Activated CD8-positive, alpha-beta T cell treated with anti-CD3 and anti-CD28 coated beads, Interleukin-2, amount 10 ng/mL, durations not matched to agents 7 days and 5 days (primary cell): ENCODE measurements around the gene DHX34. TPM values are rescaled to one million over a fixed set of nuclear protein-coding genes. Genes with fewer than 3 reads are reported as not detected.

Experiments
- ATAC-seq: fragments of 150-1000 bp; cut with Tn5 transposase; one replicate; pipeline ENCODE4 v1.10.0; 2021; ENCODE audit warnings: moderate library complexity
- CTCF ChIA-PET: fragments of 350-600 bp; sonication (Branson Sonifier 250); formaldehyde crosslinking; loops from one replicate; lab custom pipeline; 2021; ENCODE audit warnings: antibody characterized with exemption; lab: Charles Lee
- POLR2A ChIA-PET: fragments of 350-600 bp; sonication (Branson Sonifier 250); formaldehyde crosslinking; loops from one replicate; lab custom pipeline; 2021; ENCODE audit warnings: antibody characterized with exemption; lab: Charles Lee
- DNase-seq: peaks from one replicate; pipeline ENCODE4 v3.0.0-alpha.2; 2020
- H3K27ac Mint-ChIP-seq: one replicate; pipeline ENCODE4 v1.8.0; 2021; ENCODE audit warnings: mild to moderate bottlenecking, mixed read lengths
- H3K27me3 Mint-ChIP-seq: one replicate; pipeline ENCODE4 v1.8.0; 2021; ENCODE audit warnings: low read depth, mixed read lengths
- H3K36me3 Mint-ChIP-seq: one replicate; pipeline ENCODE4 v1.8.0; 2021; ENCODE audit warnings: low read depth, mixed read lengths
- H3K4me1 Mint-ChIP-seq: one replicate; pipeline ENCODE4 v1.8.0; 2021; ENCODE audit warnings: low read depth, mixed read lengths
- H3K4me3 Mint-ChIP-seq: one replicate; pipeline ENCODE4 v1.8.0; 2021; ENCODE audit warnings: mild to moderate bottlenecking, mixed read lengths
- H3K9me3 Mint-ChIP-seq: one replicate; pipeline ENCODE4 v1.8.0; 2022; ENCODE audit warnings: mixed read lengths; ENCODE audit not compliant: insufficient read depth
- total RNA-seq, 2 experiments: library from RNA; stranded (reverse); gene quantifications; one replicate each; pipeline ENCODE4 v1.2.3, GENCODE V29; 2021

Gene DHX34
- total RNA-seq, 2 experiments from 2014 or later = 12.6 to 13.1 TPM

GRCh38 chr19:47422417-47423163 is 73.5 kb downstream of the DHX34 start:
- no peaks in the 10 kb centered on the region for H3K9me3 Mint-ChIP-seq
- ATAC-seq = no peak
- no peak overlapping the region for H3K27ac Mint-ChIP-seq

GRCh38 chr19:47423203-47423882 is 74.2 kb downstream of the DHX34 start:
- Mint-ChIP-seq H3K9me3 (no peaks in the 10 kb centered on the region), H3K27me3 (peaks cover 67% of the 10 kb centered on the region), H3K36me3 (no peaks in the 10 kb centered on the region), H3K27ac (no peak overlapping the region), H3K4me1 (peaks cover 23% of the 10 kb centered on the region), H3K4me3 (no peak overlapping the region)
- CTCF ChIA-PET = no interaction called here
- DNase-seq (no peak), ATAC-seq (no peak)
- POLR2A ChIA-PET = no interaction called here

More at GRCh38 chr19:47422417-47423163, 73.5 kb downstream of the DHX34 start:
- Mint-ChIP-seq H3K4me3 (no peak overlapping the region), H3K4me1 (peaks cover 30% of the 10 kb centered on the region), H3K27me3 (peaks cover 75% of the 10 kb centered on the region), H3K36me3 (no peaks in the 10 kb centered on the region)
- POLR2A ChIA-PET = no interaction called here
- CTCF ChIA-PET = no interaction called here
- DNase-seq = no peak

GRCh38 chr19:47427241-47428176 is 78.4 kb downstream of the DHX34 start:
- ATAC-seq (peak; percentile 46), DNase-seq (peak; percentile 80)
- H3K4me3 Mint-ChIP-seq = no peak overlapping the region
- POLR2A ChIA-PET = interaction anchor here (0.7 to 1.7 kb wide), 4 partner anchors 60 to 151 kb away, joined by 3 to 6 read pairs (median 4); partner anchors contain the start of gene NAPA
- peaks cover 23% of the 10 kb centered on the region for H3K4me1 Mint-ChIP-seq
- peaks cover 41% of the 10 kb centered on the region for H3K27me3 Mint-ChIP-seq
- H3K27ac Mint-ChIP-seq = no peak overlapping the region
- no peaks in the 10 kb centered on the region for H3K9me3 Mint-ChIP-seq
- CTCF ChIA-PET = interaction anchor here (0.6 to 3.5 kb wide), 38 partner anchors 8 to 340 kb away, joined by 3 to 38 read pairs (median 4); partner anchors contain the start of genes DHX34, EHD2, INAFM1 and KPTN
- H3K36me3 Mint-ChIP-seq = peaks cover 3% of the 10 kb centered on the region

- Mint-ChIP-seq H3K36me3 (peaks cover 6% of the 10 kb centered on the region), H3K4me1 (peaks cover 31% of the 10 kb centered on the region), H3K4me3 (no peak overlapping the region), H3K9me3 (no peaks in the 10 kb centered on the region), H3K27ac (no peak overlapping the region), H3K27me3 (peaks cover 32% of the 10 kb centered on the region)
- ATAC-seq = peak; percentile 88
- ChIA-PET CTCF (interaction anchor here (0.6 to 3.5 kb wide), 39 partner anchors 8 to 340 kb away, joined by 3 to 38 read pairs (median 4); partner anchors contain the start of genes DHX34, EHD2, INAFM1 and KPTN), POLR2A (interaction anchor here (0.5 to 1.7 kb wide), 6 partner anchors 9 to 154 kb away, joined by 3 to 6 read pairs (median 4); partner anchors contain the start of genes INAFM1, MEIS3 and NAPA)
- DNase-seq = peak; percentile 96
Observed at GRCh38 chr19:47428177-47428894, 79.2 kb downstream of the DHX34 start.

- Mint-ChIP-seq H3K27ac (no peak overlapping the region), H3K36me3 (peaks cover 6% of the 10 kb centered on the region), H3K4me3 (peak overlapping the region; percentile 64), H3K4me1 (peaks cover 39% of the 10 kb centered on the region), H3K27me3 (peaks cover 26% of the 10 kb centered on the region), H3K9me3 (no peaks in the 10 kb centered on the region)
- ATAC-seq (no peak), DNase-seq (no peak)
- ChIA-PET POLR2A (interaction anchor here (0.6 to 1.7 kb wide), 4 partner anchors 10 to 114 kb away, joined by 3 to 5 read pairs (median 4); partner anchors contain the start of genes MEIS3 and NAPA), CTCF (interaction anchor here (0.6 to 3.5 kb wide), 16 partner anchors 7 to 284 kb away, joined by 3 to 38 read pairs (median 7); partner anchors contain the start of genes DHX34, EHD2, INAFM1 and KPTN)
Observed at GRCh38 chr19:47429140-47429793, 80.2 kb downstream of the DHX34 start.

- ATAC-seq (peak; percentile 45), DNase-seq (peak; percentile 62)
- Mint-ChIP-seq H3K4me3 (peak overlapping the region; percentile 64), H3K36me3 (peaks cover 6% of the 10 kb centered on the region), H3K9me3 (no peaks in the 10 kb centered on the region), H3K27ac (peak overlapping the region; percentile 77), H3K27me3 (peaks cover 19% of the 10 kb centered on the region), H3K4me1 (peaks cover 47% of the 10 kb centered on the region)
- ChIA-PET POLR2A (interaction anchor here (0.6 to 1.1 kb wide), 2 partner anchors 53 to 115 kb away, joined by 3 to 4 read pairs; no protein-coding TSS in a partner anchor), CTCF (interaction anchor here (0.6 to 2.9 kb wide), 3 partner anchors 9 to 269 kb away, joined by 3 to 38 read pairs (median 5); no protein-coding TSS in a partner anchor)
Observed at GRCh38 chr19:47430041-47430802, 81.1 kb downstream of the DHX34 start.

GRCh38 chr19:47432091-47432490 is 83.0 kb downstream of the DHX34 start:
- CTCF ChIA-PET = interaction anchor here (1.0 to 3.6 kb wide), 13 partner anchors 14 to 312 kb away, joined by 3 to 18 read pairs (median 4); partner anchors contain the start of genes EHD2 and NAPA
- no peak overlapping the region for H3K27ac Mint-ChIP-seq

More at GRCh38 chr19:47432091-47432490, 83.0 kb downstream of the DHX34 start:
- Mint-ChIP-seq H3K4me3 (no peak overlapping the region), H3K4me1 (peaks cover 62% of the 10 kb centered on the region), H3K36me3 (peaks cover 6% of the 10 kb centered on the region), H3K9me3 (no peaks in the 10 kb centered on the region), H3K27me3 (peaks cover 8% of the 10 kb centered on the region)
- ATAC-seq = no peak
- POLR2A ChIA-PET = interaction anchor here (0.9 kb wide), 1 partner anchor 168 kb away, joined by 4 read pairs; no protein-coding TSS in a partner anchor
- no peak for DNase-seq
